Endodermal cell (in vitro differentiated cells): ENCODE measurements around the gene TBX15. TPM values are rescaled to one million over a fixed set of nuclear protein-coding genes. Genes with fewer than 3 reads are reported as not detected.

ENCODE experiments used
- DNase-seq: peaks from one replicate; pipeline ENCODE4 v3.0.0-alpha.2; 2017
- H3K27ac ChIP-seq: 2 replicates; pipeline ENCODE4 v1.5.1; 2013; ENCODE audit warnings: mild to moderate bottlenecking, low read depth, low read length, moderate library complexity
- H3K27me3 ChIP-seq: 2 replicates; pipeline ENCODE4 v1.6.1; 2013; ENCODE audit warnings: mild to moderate bottlenecking, low read length, moderate library complexity; ENCODE audit not compliant: insufficient read depth, control insufficient read depth, poor library complexity, severe bottlenecking
- H3K36me3 ChIP-seq: 2 replicates; pipeline ENCODE4 v1.7.0; 2013; ENCODE audit warnings: mild to moderate bottlenecking, low read length, moderate library complexity; ENCODE audit not compliant: control insufficient read depth, insufficient read depth
- H3K4me1 ChIP-seq: one replicate; pipeline ENCODE4 v1.7.0; 2013; ENCODE audit warnings: low read length; ENCODE audit not compliant: control insufficient read depth, insufficient read depth
- H3K4me3 ChIP-seq: 2 replicates; pipeline ENCODE4 v1.5.1; 2013; ENCODE audit warnings: mild to moderate bottlenecking, low read length, moderate library complexity
- H3K9ac ChIP-seq: 2 replicates; pipeline ENCODE4 v1.6.1; 2013; ENCODE audit warnings: mild to moderate bottlenecking, low read length, moderate library complexity; ENCODE audit not compliant: poor library complexity, severe bottlenecking; ENCODE audit errors: extremely low read depth
- H3K9me3 ChIP-seq: 2 replicates; pipeline ENCODE4 v1.6.1; 2013; ENCODE audit warnings: mild to moderate bottlenecking, low read length, moderate library complexity; ENCODE audit not compliant: control insufficient read depth
- H3K27ac Mint-ChIP-seq: 2 replicates; pipeline ENCODE4 v1.8.0; 2020; ENCODE audit warnings: mixed read lengths
- H3K27me3 Mint-ChIP-seq: 2 replicates; pipeline ENCODE4 v1.8.0; 2021; ENCODE audit warnings: mild to moderate bottlenecking, mixed read lengths; ENCODE audit not compliant: insufficient read depth
- H3K36me3 Mint-ChIP-seq: 2 replicates; pipeline ENCODE4 v1.8.0; 2020; ENCODE audit warnings: low read depth, mixed read lengths
- H3K4me1 Mint-ChIP-seq: 2 replicates; pipeline ENCODE4 v1.8.0; 2020; ENCODE audit warnings: mixed read lengths
- H3K4me3 Mint-ChIP-seq: 2 replicates; pipeline ENCODE4 v1.8.0; 2020; ENCODE audit warnings: mild to moderate bottlenecking, moderate library complexity, mixed read lengths
- H3K9me3 Mint-ChIP-seq: 2 replicates; pipeline ENCODE4 v1.8.0; 2020; ENCODE audit warnings: mild to moderate bottlenecking, mixed read lengths
- WGBS, 2 experiments: methylation state at CpG; one replicate each; pipeline versions ENCODE4 v1.1.5 to v1.1.7; 2013; ENCODE audit warnings: missing lambda C conversion rate in 2 of 2, mixed read lengths in 1 of 2; ENCODE audit not compliant: insufficient coverage in 1 of 2, insufficient read length in 1 of 2; 5-methylcytosine and 5-hydroxymethylcytosine counted together
- total RNA-seq, 2 donors: library from RNA; stranded (reverse); fragmentation: NEBNext Ultra II Directional in 1 of 2; extraction: Animal tissue kit (Norgen Biotek cat#: 25700) in 1 of 2; gene quantifications; 2 replicates in 1 of 2; 3 replicates in 1 of 2; pipeline ENCODE4 v1.2.1, GENCODE V29; 2021
- TF ChIP-seq, protein P1 (sequence below): fragments of 200-600 bp; sonication (generic); conservative IDR thresholded peaks from 2 replicates; pipeline ENCODE4 v1.5.0; 2021; ENCODE audit warnings: antibody characterized with exemption, mild to moderate bottlenecking

TBX15 gene
- total RNA-seq, 2 donors from 2014 or later = 0.09 TPM; not detected in 1

GRCh38 chr1:118896416-118896815, 91.7 kb downstream of the TBX15 start:
- Mint-ChIP-seq H3K9me3 (no peaks in the 10 kb centered on the region), H3K36me3 (no peaks in the 10 kb centered on the region), H3K27ac (no peak overlapping the region), H3K27me3 (peaks cover 2% of the 10 kb centered on the region), H3K4me1 (no peaks in the 10 kb centered on the region), H3K4me3 (no peak overlapping the region)
- DNase-seq = no peak
- Histone ChIP-seq H3K27ac (no peak overlapping the region), H3K27me3 (no peaks in the 10 kb centered on the region), H3K9me3 (no peaks in the 10 kb centered on the region), H3K4me3 (no peak overlapping the region), H3K9ac (no peak overlapping the region), H3K36me3 (no peaks in the 10 kb centered on the region), H3K4me1 (no peaks in the 10 kb centered on the region)
- TF ChIP-seq, protein P1, sequence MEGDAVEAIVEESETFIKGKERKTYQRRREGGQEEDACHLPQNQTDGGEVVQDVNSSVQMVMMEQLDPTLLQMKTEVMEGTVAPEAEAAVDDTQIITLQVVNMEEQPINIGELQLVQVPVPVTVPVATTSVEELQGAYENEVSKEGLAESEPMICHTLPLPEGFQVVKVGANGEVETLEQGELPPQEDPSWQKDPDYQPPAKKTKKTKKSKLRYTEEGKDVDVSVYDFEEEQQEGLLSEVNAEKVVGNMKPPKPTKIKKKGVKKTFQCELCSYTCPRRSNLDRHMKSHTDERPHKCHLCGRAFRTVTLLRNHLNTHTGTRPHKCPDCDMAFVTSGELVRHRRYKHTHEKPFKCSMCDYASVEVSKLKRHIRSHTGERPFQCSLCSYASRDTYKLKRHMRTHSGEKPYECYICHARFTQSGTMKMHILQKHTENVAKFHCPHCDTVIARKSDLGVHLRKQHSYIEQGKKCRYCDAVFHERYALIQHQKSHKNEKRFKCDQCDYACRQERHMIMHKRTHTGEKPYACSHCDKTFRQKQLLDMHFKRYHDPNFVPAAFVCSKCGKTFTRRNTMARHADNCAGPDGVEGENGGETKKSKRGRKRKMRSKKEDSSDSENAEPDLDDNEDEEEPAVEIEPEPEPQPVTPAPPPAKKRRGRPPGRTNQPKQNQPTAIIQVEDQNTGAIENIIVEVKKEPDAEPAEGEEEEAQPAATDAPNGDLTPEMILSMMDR = no peak

- Histone ChIP-seq H3K4me3 (no peak overlapping the region), H3K36me3 (no peaks in the 10 kb centered on the region), H3K27ac (no peak overlapping the region), H3K4me1 (no peaks in the 10 kb centered on the region), H3K27me3 (no peaks in the 10 kb centered on the region), H3K9me3 (no peaks in the 10 kb centered on the region), H3K9ac (no peak overlapping the region)
- no peaks in the 10 kb centered on the region for H3K36me3 Mint-ChIP-seq
- WGBS, 2 experiments = 93 to 94% methylated on average over 3 of the region's 3 CpGs
- no peaks in the 10 kb centered on the region for H3K9me3 Mint-ChIP-seq
- peaks cover 2% of the 10 kb centered on the region for H3K27me3 Mint-ChIP-seq
- H3K4me1 Mint-ChIP-seq = no peaks in the 10 kb centered on the region
- H3K27ac Mint-ChIP-seq = no peak overlapping the region
- no peak overlapping the region for H3K4me3 Mint-ChIP-seq
- TF ChIP-seq, protein P1 = no peak
- no peak for DNase-seq
These were observed 93.3 kb downstream of the TBX15 start for GRCh38 chr1:118894836-118895235.

- no peak overlapping the region for H3K9ac ChIP-seq
- WGBS, 2 experiments = 85 to 97% methylated on average over 4 to 5 of the region's 5 CpGs
- Mint-ChIP-seq H3K36me3 (no peaks in the 10 kb centered on the region), H3K4me3 (no peak overlapping the region), H3K27me3 (peaks cover 2% of the 10 kb centered on the region), H3K27ac (no peak overlapping the region), H3K9me3 (no peaks in the 10 kb centered on the region), H3K4me1 (no peaks in the 10 kb centered on the region)
- no peak overlapping the region for H3K27ac ChIP-seq
- no peaks in the 10 kb centered on the region for H3K9me3 ChIP-seq
- H3K4me1 ChIP-seq = no peaks in the 10 kb centered on the region
- no peak for DNase-seq
- TF ChIP-seq, protein P1 = no peak
- H3K27me3 ChIP-seq = no peaks in the 10 kb centered on the region
- no peaks in the 10 kb centered on the region for H3K36me3 ChIP-seq
- H3K4me3 ChIP-seq = no peak overlapping the region
These were observed 97.2 kb downstream of the TBX15 start for GRCh38 chr1:118890851-118891384.
